Forelimb muscle (tissue), 1 donor: Measurements from ENCODE around the gene SPPL2A. TPM values are rescaled to one million over a fixed set of nuclear protein-coding genes. Genes with fewer than 3 reads are reported as not detected.
"Not testable (repeated sequence)": the region's sequence is repeated elsewhere in the genome, so short reads cannot be mapped to it uniquely, and the experiment has no call there.

Experiments
- DNase-seq: peaks from one replicate; pipeline ENCODE4 v3.0.0-alpha.2; 2013; ENCODE audit warnings: low read depth
- polyA plus RNA-seq: library from polyadenylated mRNA; unstranded; fragments of 120-200 nt; gene quantifications from one replicate; pipeline ENCODE4 v1.2.1, GENCODE V29; 2013; ENCODE audit not compliant: insufficient read length

SPPL2A gene, protein sequence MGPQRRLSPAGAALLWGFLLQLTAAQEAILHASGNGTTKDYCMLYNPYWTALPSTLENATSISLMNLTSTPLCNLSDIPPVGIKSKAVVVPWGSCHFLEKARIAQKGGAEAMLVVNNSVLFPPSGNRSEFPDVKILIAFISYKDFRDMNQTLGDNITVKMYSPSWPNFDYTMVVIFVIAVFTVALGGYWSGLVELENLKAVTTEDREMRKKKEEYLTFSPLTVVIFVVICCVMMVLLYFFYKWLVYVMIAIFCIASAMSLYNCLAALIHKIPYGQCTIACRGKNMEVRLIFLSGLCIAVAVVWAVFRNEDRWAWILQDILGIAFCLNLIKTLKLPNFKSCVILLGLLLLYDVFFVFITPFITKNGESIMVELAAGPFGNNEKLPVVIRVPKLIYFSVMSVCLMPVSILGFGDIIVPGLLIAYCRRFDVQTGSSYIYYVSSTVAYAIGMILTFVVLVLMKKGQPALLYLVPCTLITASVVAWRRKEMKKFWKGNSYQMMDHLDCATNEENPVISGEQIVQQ
- 42.5 TPM for polyA plus RNA-seq

DNA sequence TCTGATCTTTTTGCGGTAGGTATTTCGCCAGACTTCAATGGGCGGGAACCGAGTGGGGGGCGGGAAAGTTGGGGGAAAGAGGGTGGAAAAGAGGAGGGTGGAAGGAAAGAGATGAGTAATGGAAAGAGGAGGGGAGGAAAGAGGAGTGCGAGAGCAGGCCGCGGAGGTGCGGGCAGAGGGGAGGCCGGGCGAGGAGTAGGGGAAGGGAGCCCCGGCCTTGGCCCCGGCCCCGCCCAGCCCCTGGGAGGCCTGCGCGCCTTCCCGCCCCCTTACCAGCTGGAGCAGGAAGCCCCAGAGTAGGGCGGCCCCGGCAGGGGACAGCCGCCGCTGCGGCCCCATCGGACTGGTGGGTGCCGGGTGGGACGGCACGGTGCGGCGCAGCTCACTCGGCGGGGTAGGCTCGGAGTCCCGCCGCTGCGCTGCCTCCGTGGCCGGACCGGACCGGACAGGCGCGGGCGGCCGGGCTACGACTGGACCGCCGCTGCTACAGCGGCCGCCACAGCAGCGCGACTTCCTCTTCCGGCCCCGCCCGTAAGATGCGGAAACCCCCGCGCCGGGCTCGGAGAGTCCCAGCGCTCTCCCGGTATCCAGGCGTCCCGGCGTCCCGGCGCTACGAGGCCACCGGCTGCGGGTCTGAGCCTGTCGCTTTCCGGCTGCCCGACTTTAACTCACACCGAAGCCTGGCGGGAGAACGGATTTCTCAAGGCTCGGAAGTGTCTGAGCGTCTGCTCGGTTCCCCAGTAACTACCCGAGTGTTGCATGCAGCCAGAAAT, at the start of gene SPPL2A:
Gene SPPL2A, minus strand, starts transcription at position 512 of the 773 bp plus-strand sequence. Its CDS starts 173 bp downstream, at position 339.
- peak; percentile 62 for DNase-seq

DNA sequence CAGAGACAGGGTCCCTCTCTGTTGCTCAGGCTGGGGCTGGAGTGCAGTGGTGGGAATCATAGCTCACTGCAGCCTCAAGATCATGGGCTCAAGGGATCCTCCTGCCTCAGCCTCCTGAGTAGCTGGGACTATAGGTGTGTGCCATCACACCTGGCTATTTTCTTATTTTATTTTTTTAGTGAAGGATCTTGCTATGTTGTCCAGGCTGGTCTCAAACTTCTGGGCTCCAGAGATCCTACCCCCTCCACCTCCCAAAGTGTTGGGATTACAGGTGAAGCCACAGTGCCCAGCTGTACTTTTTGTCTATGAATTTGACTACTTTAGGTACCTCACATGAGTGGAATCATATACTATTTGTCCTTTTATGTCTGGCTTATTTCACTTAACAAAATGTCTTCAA, 49.1 kb upstream of the SPPL2A start:
- no peak for DNase-seq

DNA sequence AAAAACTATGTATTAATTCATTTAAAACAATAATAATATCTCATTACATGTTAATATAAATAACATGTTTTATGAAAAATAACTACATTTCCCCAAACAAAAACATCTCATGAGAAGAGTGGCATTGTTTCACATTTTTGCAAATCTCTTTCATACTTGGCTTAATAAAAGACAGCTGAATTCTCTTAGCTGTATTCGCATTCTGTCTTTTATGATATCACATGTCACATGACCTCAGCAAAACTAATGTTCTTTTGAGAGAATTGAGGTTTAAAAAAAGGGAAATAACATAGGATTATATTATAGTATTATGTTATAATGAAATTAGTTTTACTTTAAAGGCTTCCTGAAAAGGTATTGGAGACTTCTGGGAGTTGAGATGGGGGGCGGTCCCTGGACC, 48.4 kb upstream of the SPPL2A start:
- no peak for DNase-seq

DNA sequence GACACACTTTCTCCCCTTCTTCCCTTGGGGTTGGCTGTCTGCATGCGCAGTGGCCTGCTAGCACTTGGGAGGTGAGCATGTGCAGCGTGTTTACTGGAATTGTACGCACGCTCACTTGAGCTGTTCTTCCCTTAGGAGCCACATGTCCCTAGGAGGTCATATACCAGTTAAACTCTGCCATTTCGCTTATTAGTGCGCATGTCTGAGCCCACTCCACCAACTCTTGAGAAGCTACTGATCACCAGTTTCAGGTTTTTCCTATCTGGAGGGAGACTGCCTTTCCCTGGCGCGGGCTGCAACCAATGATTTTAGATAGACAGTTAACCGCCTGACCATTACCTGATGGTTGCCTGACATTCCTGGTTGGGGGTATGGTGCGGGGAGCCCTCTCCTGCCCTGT, 47.6 kb upstream of the SPPL2A start:
- DNase-seq, result no peak

DNA sequence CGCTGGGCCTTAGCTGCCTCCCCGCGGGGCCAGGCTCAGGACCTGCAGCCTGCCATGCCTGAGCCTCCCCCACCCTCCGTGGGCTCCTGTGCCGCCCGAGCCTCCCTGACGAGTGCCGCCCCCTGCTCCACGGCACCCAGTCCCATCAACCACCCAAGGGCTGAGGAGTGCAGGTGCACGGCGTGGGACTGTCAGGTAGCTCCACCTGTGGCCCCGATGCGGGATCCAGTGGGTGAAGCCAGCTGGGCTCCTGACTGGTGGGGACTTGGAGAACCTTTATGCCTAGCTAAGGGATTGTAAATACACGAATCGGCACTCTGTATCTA, 46.6 kb upstream of the SPPL2A start:
- not testable (repeated sequence) for DNase-seq

DNA sequence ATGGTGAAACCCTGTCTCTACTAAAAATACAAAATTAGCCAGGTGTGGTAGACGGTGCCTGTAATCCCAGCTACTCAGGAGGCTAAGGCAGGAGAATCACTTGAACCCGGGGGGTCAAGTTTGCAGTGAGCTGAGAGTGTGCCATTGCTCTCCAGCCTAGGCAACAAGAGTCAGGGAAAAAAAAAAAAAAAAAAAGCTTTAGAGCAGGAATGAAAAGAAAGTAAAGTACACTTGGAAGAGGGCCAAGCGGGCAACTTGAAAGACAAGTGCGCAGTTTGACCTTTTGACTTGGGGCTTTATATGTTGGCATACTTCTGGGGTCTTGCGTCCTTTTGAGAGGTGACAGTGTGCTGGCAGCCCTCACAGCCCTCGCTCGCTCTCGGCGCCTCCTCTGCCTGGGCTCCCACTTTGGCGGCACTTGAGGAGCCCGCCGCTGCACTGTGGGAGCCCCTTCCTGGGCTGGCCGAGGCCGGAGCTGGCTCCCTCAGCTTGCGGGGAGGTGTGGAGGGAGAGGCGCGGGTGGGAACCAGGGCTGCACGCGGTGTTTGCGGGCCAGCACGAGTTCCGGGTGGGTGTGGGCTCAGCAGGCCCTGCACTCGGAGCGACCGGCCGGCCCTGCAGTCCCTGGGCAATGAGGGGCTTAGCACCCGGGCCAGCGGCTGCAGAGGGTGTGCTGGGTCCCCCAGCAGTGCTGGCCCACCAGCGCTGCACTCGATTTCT, 46.1 kb upstream of the SPPL2A start:
- not testable (repeated sequence) for DNase-seq

DNA sequence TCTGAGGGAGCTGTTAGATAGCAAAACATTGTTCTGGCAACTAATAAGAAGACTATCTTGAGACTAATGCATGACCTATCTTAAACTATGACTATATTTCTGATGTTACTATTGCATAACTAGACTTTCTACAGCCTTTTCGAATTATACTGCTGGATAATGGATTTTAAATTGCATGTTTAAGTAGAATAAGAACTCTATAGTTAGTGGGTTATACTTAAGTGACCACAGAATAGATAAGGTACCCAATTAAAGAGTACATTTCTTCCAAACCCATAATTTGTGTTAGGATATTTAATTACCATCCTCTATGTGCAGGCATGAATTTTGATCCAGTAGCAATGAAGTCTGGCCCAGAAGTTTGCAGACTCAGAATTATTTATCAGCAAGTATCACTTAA, 44.6 kb upstream of the SPPL2A start:
- DNase-seq, result no peak

DNA sequence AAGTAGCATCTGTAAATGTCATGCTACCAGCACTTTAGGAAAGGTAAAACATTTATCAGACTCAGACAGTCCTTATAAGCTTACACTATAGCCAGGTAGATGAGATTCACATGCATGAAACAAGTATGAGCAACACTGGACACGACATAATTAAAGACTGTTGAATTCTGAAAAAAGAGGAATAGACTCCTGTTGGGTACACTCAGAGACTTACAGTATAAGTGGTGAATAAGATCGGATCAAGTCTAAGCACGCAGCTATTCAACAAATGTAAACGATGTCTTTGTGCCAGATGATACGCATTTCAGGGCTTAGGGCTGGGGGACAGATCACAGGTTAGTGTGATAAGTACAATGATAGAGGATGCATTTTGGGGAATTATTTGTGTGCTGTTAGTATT, 43.2 kb upstream of the SPPL2A start:
- no peak for DNase-seq

DNA sequence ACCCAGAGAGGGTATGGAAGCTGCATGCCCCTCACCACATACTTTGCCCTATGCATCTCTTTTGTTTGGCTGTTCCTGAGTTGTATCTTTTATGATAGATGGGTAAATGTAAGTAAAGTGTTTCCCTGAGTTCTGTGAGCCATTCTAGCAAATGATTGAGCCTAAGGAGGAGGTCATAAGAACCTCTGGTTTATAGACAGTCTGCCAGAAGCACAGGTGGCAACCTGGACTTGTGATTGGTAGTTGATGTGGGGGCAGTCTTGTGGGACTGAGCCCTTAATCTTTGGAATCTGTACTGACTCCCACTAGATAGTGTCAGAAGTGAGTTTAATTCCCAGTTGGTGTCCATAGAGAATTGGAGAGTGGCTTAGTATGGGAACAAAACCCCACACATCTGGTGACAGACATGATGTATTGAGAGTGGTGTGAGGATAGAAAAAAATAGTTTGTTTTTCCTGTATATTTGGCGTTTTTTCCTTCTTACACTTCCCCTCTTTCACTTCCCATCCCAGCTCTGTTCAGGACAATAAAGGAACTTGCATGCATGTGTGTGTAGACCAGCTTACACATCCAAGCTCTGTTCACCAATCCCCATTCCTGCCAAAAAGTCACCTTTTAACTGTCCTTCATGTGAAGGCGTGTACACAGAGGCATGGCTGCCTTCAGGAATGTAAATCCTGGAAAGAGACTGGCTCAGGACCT, 38.1 kb upstream of the SPPL2A start:
- no peak for DNase-seq

DNA sequence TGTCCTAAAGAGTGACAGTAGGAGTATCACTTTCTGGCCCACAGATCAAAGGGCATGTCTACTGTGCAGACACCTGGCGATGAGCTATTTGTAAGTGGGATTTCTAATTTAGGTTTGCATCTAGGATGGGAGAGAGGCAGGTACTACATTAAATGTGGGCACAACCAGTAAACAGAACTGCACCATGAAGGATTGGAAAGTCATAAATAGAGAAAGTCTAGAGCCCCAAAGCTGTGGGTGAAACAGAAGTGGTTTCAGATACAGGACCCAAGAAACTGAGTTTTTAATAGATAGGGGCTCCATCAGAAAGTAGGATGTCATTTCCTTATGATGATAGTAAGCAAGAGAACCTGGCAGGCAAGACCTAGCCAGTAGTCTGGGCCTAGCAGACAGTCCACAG, 35.2 kb upstream of the SPPL2A start:
- no peak for DNase-seq

DNA sequence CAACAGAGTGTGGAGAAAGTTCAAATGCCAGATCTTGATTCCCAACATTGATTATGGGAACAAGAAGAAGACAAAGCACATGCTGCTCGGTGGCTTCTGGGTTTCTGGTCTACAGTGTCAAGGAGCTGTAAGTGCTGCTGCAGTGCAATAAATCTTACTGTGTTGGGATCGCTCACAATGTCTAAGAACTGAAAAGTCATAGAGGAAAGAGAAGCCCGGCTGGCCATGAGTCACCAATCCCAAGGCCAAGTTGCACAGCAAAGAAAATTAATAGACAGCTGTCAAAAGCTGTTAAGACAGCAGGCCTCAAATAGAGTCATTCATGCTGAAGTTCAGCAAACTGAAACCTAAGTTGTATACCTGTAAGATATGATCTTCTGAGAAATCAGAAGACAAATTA, 33.2 kb upstream of the SPPL2A start:
- DNase-seq, result no peak

DNA sequence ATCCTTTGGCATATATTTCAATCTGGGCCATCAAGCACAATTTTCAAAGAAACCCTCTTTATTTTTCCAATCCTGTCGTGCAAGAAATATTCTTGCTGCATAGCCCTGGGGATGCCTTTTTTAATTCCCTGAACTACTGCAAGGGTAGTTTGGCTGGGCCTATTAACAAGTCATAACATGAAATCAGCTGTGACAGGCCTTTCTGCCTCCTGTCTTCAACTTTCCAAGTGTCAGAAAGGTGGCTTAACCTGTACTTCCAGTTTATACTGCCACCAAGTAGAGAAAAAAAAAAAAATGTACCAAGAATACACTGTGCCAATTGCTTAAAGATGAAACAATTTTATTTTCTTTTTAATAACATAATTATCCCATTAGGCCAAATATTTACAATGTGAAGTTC, 32.4 kb upstream of the SPPL2A start:
- DNase-seq, result no peak

DNA sequence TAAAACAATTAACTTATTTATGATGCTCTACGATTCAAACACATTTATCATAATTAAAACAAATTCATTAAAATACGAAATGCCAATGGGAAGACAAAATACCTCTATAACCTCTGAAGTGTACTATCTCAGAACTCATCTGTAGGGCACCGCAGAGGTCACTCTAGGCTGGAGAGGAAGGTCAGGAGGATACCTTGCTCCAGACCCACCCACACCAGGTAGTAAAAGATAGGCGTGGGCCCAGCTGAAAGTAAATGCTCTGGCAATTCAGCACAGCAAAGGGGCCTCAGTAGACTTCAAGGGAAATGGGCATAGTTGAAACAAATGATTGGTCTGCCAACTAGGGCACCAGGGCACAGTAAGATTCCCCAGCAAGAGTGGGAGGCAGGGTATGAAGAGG, 26.0 kb upstream of the SPPL2A start:
- no peak for DNase-seq

DNA sequence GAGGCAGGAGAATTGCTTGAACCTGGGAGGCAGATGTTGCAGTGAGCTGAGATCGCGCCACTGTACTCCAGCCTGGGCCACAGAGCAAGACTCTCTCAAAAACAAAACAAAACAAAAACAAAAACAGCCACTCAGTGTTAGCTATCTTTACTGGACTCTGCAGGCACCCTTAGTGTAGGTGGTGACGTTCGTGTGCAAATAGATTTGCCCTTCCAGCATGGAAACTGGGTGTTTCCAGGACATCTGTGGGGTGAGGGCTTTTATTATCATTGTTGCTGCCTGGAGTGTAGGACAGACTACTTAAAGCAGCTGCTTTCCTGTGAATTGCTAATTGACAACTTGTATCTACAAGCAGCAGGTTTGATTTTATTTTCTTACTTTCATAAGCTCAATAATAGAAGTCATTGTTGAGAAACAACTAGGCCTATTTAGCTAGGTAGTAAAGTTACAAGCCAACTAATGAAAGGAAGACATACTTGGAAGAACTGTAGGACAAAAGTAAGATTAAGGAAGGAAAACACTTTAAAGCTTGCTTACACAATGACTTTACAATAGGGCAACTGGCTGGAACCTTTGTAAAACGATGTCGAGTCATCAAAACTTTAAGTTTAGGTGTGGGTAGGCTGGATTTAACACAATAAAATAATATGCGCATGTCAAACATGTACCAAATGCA, 25.4 kb upstream of the SPPL2A start:
- DNase-seq, result no peak

DNA sequence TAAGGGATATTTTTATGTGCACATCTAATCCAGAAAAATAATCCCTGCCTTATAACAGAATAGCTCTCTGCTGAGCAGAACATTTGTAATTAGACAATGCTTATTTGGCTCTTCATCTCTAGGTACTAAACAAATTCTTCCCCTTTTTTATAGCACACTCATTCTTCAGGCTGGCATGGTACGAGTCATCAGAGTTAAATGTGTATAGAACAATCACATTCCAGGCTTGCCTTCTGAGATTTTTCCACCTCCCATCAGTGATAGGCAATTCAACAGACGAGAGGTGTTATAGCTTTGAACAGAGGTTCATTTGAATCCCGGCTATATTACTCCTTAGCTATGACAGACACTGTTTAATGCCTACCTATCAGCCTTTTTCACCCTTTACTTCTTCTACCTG, 21.4 kb upstream of the SPPL2A start:
- no peak for DNase-seq

DNA sequence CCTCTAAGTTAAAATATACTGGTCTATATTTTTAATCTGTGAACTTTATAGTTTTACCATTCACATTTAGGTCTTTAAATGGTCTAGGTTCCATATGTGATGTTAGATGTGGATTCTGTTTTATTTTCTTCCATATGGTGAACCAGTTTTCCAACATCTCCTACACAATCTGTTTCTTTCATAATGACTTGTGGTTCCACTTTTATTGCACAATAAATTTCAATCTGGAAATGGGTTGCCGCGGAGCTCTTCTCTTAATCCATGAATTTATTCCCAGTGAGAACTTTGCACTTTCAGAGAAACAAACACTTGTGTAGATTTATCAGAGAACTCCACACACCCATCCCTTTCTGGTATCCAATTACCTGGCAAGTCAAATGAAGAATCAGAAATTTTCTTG, 20.9 kb upstream of the SPPL2A start:
- DNase-seq, result no peak

DNA sequence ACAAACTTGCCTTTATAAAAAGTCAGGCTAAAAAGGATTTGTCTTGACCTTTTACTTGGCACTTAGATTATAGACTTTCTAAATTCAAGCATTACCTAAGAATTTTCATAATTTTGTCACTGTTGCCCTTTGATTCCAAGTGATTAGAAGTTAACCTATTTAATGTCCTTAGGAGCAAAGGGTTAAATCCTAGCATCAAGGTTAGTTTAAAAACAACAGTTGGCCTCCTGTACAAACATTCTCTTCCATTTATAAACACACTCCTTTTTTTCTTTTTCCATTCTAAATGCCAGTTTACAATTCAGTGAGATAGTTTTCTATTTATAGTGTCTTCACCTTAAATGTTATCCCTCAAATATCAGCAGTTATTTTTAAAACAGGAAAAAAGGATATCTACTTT, 18.4 kb upstream of the SPPL2A start:
- no peak for DNase-seq

DNA sequence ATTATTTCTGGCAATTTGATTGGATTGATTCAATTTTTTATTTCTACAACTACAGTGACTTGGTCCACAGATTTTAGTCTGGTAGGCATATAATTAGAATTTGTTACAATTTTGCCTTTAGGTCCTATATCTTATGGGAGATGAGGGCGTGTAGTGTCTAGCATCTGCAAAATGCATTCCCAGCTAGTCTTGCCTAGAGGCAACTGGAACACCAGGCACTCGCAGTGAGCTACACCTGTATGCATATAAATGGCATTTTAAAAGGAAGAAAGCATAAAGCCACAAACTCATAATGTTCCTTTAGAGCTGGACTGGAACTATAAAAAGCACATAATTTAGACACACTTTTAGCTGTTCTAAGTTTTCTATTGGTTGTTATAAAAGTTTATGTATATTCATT, 17.9 kb upstream of the SPPL2A start:
- DNase-seq, result no peak

DNA sequence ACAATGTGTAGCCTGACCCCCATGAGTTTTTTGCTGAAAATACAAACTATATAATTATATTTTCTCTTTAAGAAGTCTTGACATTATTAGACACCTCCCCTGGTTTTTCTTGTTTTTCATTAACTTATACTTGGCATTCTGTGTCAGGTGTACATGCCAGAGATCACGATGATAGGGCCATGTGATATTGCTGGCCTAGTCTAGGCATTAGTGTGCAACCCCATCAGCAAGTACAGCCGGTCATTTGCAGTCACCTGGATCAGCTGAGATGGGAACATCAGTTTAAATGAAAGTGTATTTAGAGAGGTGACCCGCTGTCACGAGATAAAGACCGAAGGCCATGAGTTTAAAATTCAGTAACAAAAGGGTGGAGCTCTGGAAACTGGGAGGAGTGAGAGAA, 12.6 kb upstream of the SPPL2A start:
- DNase-seq, result no peak

DNA sequence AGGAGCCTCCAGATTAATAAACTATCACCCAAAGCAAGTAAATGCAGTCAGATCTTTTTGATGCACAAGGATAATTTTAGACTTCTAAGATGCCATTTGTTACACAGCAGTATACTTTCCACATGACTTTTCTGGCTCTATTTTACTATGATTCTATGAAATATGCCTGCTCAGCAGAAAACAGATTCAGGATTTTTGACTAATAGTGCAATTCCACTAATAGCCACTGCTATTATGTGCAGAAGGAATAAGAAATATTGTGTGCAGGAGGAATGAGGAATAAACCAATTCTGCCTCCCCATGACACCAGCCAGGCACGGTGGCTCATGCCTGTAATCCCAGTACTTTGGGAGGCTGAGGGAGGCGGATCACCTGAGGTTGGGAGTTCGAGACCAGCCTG, 11.5 kb upstream of the SPPL2A start:
- DNase-seq, result no peak

DNA sequence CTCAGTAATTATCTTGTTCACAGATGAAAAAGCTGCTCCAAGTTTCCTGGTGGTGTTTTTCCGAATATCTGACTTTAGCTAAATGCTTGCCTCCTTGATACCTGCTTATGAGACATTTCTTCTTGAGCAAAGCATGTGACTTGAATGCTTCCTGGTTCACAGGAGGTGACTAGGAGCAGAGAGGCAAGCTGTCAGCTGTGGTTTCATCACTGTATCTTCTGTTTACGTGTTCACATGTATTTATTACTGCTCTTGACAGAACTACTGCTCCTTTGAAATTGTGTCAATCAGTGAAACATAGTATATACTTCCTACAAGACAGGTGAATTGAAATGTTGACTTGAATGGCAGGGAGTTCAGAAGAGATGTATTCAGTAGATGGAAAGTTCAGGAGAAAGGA, 8.9 kb upstream of the SPPL2A start:
- DNase-seq, result no peak
